ENCODE data around the gene PTPRK.

The PTPRK gene

GRCh38 chr6:128036808-128037570 is 483.4 kb downstream of the PTPRK start:
- TF ChIP-seq, protein P1, sequence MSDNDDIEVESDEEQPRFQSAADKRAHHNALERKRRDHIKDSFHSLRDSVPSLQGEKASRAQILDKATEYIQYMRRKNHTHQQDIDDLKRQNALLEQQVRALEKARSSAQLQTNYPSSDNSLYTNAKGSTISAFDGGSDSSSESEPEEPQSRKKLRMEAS (IDR thresholded peaks at IDR 0.05), result no peak

- TF ChIP-seq EGR1 (IDR thresholded peaks at IDR 0.05), result no peak
- no peak for TF ChIP-seq FOXM1 (IDR thresholded peaks at IDR 0.05; ENCODE audit: borderline replicate concordance, low read depth)
- TF ChIP-seq, protein P1 (IDR thresholded peaks at IDR 0.05), result no peak
- no peak for TF ChIP-seq EP300 (IDR thresholded peaks at IDR 0.05; ENCODE audit: borderline replicate concordance)
- no peak for TF ChIP-seq NFIC (IDR thresholded peaks at IDR 0.05)
- TF ChIP-seq RAD21 (IDR thresholded peaks at IDR 0.05; ENCODE audit: low read depth), result no peak
- no peak for TF ChIP-seq TAF1 (IDR thresholded peaks at IDR 0.05; ENCODE audit: low read depth)
- no peak for TF ChIP-seq CREB1 (IDR thresholded peaks at IDR 0.05; ENCODE audit: low read depth)
- no peak for TF ChIP-seq YY1 (IDR thresholded peaks at IDR 0.05; ENCODE audit: low read depth)
Observed at GRCh38 chr6:128033156-128033555, 487.2 kb downstream of the PTPRK start.

- TF ChIP-seq, protein P2, sequence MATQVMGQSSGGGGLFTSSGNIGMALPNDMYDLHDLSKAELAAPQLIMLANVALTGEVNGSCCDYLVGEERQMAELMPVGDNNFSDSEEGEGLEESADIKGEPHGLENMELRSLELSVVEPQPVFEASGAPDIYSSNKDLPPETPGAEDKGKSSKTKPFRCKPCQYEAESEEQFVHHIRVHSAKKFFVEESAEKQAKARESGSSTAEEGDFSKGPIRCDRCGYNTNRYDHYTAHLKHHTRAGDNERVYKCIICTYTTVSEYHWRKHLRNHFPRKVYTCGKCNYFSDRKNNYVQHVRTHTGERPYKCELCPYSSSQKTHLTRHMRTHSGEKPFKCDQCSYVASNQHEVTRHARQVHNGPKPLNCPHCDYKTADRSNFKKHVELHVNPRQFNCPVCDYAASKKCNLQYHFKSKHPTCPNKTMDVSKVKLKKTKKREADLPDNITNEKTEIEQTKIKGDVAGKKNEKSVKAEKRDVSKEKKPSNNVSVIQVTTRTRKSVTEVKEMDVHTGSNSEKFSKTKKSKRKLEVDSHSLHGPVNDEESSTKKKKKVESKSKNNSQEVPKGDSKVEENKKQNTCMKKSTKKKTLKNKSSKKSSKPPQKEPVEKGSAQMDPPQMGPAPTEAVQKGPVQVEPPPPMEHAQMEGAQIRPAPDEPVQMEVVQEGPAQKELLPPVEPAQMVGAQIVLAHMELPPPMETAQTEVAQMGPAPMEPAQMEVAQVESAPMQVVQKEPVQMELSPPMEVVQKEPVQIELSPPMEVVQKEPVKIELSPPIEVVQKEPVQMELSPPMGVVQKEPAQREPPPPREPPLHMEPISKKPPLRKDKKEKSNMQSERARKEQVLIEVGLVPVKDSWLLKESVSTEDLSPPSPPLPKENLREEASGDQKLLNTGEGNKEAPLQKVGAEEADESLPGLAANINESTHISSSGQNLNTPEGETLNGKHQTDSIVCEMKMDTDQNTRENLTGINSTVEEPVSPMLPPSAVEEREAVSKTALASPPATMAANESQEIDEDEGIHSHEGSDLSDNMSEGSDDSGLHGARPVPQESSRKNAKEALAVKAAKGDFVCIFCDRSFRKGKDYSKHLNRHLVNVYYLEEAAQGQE (IDR thresholded peaks at IDR 0.05; ENCODE audit: low read depth), result no peak
- TF ChIP-seq CEBPB (IDR thresholded peaks at IDR 0.05) (no peak), NFIC (IDR thresholded peaks at IDR 0.05) (no peak), FOXM1 (IDR thresholded peaks at IDR 0.05; ENCODE audit: borderline replicate concordance, low read depth) (no peak), EP300 (IDR thresholded peaks at IDR 0.05; ENCODE audit: borderline replicate concordance) (no peak), YY1 (IDR thresholded peaks at IDR 0.05; ENCODE audit: low read depth) (no peak), TAF1 (IDR thresholded peaks at IDR 0.05; ENCODE audit: low read depth) (no peak), ZBTB7A (IDR thresholded peaks at IDR 0.05; ENCODE audit: low read depth) (no peak), RAD21 (IDR thresholded peaks at IDR 0.05; ENCODE audit: low read depth) (no peak), TCF12 (IDR thresholded peaks at IDR 0.05; ENCODE audit: low read depth) (no peak), TEAD4 (IDR thresholded peaks at IDR 0.05) (no peak), EGR1 (IDR thresholded peaks at IDR 0.05) (no peak), CREB1 (IDR thresholded peaks at IDR 0.05; ENCODE audit: low read depth) (no peak)
- TF ChIP-seq, protein P3, sequence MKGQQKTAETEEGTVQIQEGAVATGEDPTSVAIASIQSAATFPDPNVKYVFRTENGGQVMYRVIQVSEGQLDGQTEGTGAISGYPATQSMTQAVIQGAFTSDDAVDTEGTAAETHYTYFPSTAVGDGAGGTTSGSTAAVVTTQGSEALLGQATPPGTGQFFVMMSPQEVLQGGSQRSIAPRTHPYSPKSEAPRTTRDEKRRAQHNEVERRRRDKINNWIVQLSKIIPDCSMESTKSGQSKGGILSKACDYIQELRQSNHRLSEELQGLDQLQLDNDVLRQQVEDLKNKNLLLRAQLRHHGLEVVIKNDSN (IDR thresholded peaks at IDR 0.05), result no peak
- TF ChIP-seq, protein P1 (IDR thresholded peaks at IDR 0.05), result no peak
Observed at GRCh38 chr6:128032042-128032441, 488.4 kb downstream of the PTPRK start.

GRCh38 chr6:128029826-128030225 is 490.6 kb downstream of the PTPRK start:
- no peak for TF ChIP-seq TEAD4 (IDR thresholded peaks at IDR 0.05)
- no peak for TF ChIP-seq FOXM1 (IDR thresholded peaks at IDR 0.05; ENCODE audit: borderline replicate concordance, low read depth)
- TF ChIP-seq, protein P2 (IDR thresholded peaks at IDR 0.05; ENCODE audit: low read depth), result no peak
- no peak for TF ChIP-seq EGR1 (IDR thresholded peaks at IDR 0.05)
- no peak for TF ChIP-seq TCF12 (IDR thresholded peaks at IDR 0.05; ENCODE audit: low read depth)
- no peak for TF ChIP-seq TAF1 (IDR thresholded peaks at IDR 0.05; ENCODE audit: low read depth)
- TF ChIP-seq RAD21 (IDR thresholded peaks at IDR 0.05; ENCODE audit: low read depth), result no peak
- TF ChIP-seq CREB1 (IDR thresholded peaks at IDR 0.05; ENCODE audit: low read depth), result no peak
- no peak for TF ChIP-seq EP300 (IDR thresholded peaks at IDR 0.05; ENCODE audit: borderline replicate concordance)
- TF ChIP-seq CEBPB (IDR thresholded peaks at IDR 0.05), result no peak
- TF ChIP-seq, protein P3 (IDR thresholded peaks at IDR 0.05), result no peak
- no peak for TF ChIP-seq NFIC (IDR thresholded peaks at IDR 0.05)
- no peak for TF ChIP-seq ZBTB7A (IDR thresholded peaks at IDR 0.05; ENCODE audit: low read depth)
- TF ChIP-seq YY1 (IDR thresholded peaks at IDR 0.05; ENCODE audit: low read depth), result no peak

GRCh38 chr6:128028183-128028582 is 492.2 kb downstream of the PTPRK start:
- no peak for TF ChIP-seq ZBTB7A (IDR thresholded peaks at IDR 0.05; ENCODE audit: low read depth)
- TF ChIP-seq, protein P3 (IDR thresholded peaks at IDR 0.05), result no peak
- no peak for TF ChIP-seq EGR1 (IDR thresholded peaks at IDR 0.05)
- TF ChIP-seq CEBPB (IDR thresholded peaks at IDR 0.05), result no peak
- no peak for TF ChIP-seq TEAD4 (IDR thresholded peaks at IDR 0.05)
- no peak for TF ChIP-seq FOXM1 (IDR thresholded peaks at IDR 0.05; ENCODE audit: borderline replicate concordance, low read depth)
- TF ChIP-seq EP300 (IDR thresholded peaks at IDR 0.05; ENCODE audit: borderline replicate concordance), result no peak

Measured in Ishikawa (cell line).